ENCODE results near the gene TRMO. TPM values are rescaled to one million over a fixed set of nuclear protein-coding genes. Genes with fewer than 3 reads are reported as not detected.

TRMO gene
- total RNA-seq, 1 experiment from 2014 or later: 8.6 TPM

DNA sequence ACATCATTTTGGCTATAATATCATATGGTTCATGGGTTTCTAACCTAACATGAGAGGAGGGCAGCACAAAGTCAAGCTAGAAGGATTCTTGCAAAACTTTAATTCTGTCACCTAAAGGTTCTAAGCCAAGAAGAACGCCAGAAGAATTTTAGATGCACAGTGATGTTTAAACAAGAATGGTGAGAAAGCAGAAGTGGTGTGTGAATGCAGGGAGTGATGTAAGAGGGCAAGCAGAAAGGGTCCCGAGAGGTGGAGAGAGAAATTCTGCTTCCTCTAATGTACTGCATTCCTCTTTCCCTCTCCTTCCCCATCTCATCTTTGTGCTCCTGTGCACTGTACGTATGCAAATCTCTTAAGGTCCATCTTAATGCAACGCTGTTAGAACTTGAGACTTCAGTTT lies 2.1 kb upstream of the TRMO start:
- Histone ChIP-seq H3K4me1 (ENCODE audit: insufficient read depth, low read length) (no peaks in the 10 kb centered on the region), H3K9ac (ENCODE audit: extremely low read depth, insufficient read length, low read length) (no peak overlapping the region), H2BK15ac (ENCODE audit: low read depth, low read length) (no peak overlapping the region), H2BK120ac (ENCODE audit: low read depth, low read length, poor library complexity, severe bottlenecking) (no peak overlapping the region), H4K5ac (ENCODE audit: insufficient read length, low read depth, low read length) (no peak overlapping the region), H3T11ph (ENCODE audit: low read length) (no peak overlapping the region), H4K8ac (replicated peaks; ENCODE audit: insufficient read length, low read depth, low read length) (no peak overlapping the region), H2AK5ac (ENCODE audit: insufficient read length, low read length) (no peak overlapping the region), H3K23ac (ENCODE audit: insufficient read length, low read depth, low read length) (no peak overlapping the region), H2BK20ac (ENCODE audit: low read depth, low read length, poor library complexity, severe bottlenecking) (no peak overlapping the region), H2BK12ac (ENCODE audit: insufficient read length, low read depth, low read length) (no peak overlapping the region), H3K23me2 (ENCODE audit: insufficient read length, low read depth, low read length, poor library complexity, severe bottlenecking) (no peaks in the 10 kb centered on the region), H3K79me1 (ENCODE audit: insufficient read depth, low read depth, low read length, poor library complexity, severe bottlenecking) (no peaks in the 10 kb centered on the region), H3K14ac (ENCODE audit: insufficient read depth, low read length) (no peak overlapping the region), H4K20me1 (ENCODE audit: control insufficient read depth, insufficient read depth, insufficient read length) (no peaks in the 10 kb centered on the region), H3K4ac (ENCODE audit: low read depth, low read length) (no peak overlapping the region), H3K27ac (ENCODE audit: insufficient read length, low read depth, low read length) (no peak overlapping the region), H3K9me3 (ENCODE audit: control insufficient read depth, low read depth, low read length) (no peaks in the 10 kb centered on the region), H3K27me3 (ENCODE audit: insufficient read depth, low read length) (no peaks in the 10 kb centered on the region; the same call in 1 of the 2 replicates), H2AFZ (ENCODE audit: low read length) (no peak overlapping the region), H2BK5ac (ENCODE audit: insufficient read length, low read length) (no peak overlapping the region), H4K91ac (ENCODE audit: insufficient read length, low read depth, low read length) (no peak overlapping the region), H3K56ac (ENCODE audit: insufficient read length, low read depth, low read length) (no peak overlapping the region), H3K79me2 (ENCODE audit: insufficient read depth, low read length) (no peaks in the 10 kb centered on the region), H3K4me2 (ENCODE audit: insufficient read depth, insufficient read length, low read length) (no peak overlapping the region), H3K18ac (ENCODE audit: insufficient read length, low read depth, low read length) (no peak overlapping the region)
- Mint-ChIP-seq H3K4me1 (peaks cover 4 to 5% of the 10 kb centered on the region in 2 experiments), H3K36me3 (ENCODE audit: insufficient read depth in 1 of 3, low read depth in 3 of 3) (no peaks in the 10 kb centered on the region), H3K9me3 (peaks cover 0 to 3% of the 10 kb centered on the region in 2 experiments; a peak in 2 of 5 replicates), H3K27me3 (ENCODE audit: low read depth) (peaks cover 49% of the 10 kb centered on the region), H3K4me3 (no peak overlapping the region), H3K27ac (no peak overlapping the region)
- TF ChIP-seq, protein P1, sequence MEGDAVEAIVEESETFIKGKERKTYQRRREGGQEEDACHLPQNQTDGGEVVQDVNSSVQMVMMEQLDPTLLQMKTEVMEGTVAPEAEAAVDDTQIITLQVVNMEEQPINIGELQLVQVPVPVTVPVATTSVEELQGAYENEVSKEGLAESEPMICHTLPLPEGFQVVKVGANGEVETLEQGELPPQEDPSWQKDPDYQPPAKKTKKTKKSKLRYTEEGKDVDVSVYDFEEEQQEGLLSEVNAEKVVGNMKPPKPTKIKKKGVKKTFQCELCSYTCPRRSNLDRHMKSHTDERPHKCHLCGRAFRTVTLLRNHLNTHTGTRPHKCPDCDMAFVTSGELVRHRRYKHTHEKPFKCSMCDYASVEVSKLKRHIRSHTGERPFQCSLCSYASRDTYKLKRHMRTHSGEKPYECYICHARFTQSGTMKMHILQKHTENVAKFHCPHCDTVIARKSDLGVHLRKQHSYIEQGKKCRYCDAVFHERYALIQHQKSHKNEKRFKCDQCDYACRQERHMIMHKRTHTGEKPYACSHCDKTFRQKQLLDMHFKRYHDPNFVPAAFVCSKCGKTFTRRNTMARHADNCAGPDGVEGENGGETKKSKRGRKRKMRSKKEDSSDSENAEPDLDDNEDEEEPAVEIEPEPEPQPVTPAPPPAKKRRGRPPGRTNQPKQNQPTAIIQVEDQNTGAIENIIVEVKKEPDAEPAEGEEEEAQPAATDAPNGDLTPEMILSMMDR (conservative IDR thresholded peaks at IDR 0.05): no peak
- DNase-seq: no peak
- no CpG with 5 or more reads among the region's 4 CpGs for WGBS (ENCODE audit: extremely low coverage, insufficient read length, low lambda C conversion rate)

Measured in H9 (cell line).